K562 (cell line): ENCODE results near the gene SLC26A8. TPM values are rescaled to one million over a fixed set of nuclear protein-coding genes. Genes with fewer than 3 reads are reported as not detected.

Source experiments
- ATAC-seq: fragments of 200-7000 bp; cut with Tn5 transposase; 3 replicates; pipeline ENCODE4 v1.9.1; 2020; ENCODE audit warnings: moderate library complexity
- BruUV-seq: library from RNA; stranded (reverse); fragments of 400-500 nt; replicated peaks from 2 replicates; lab custom pipeline; 2021; lab: Mats Ljungman, UMichigan
- CTCF ChIA-PET: fragments of 300-600 bp; formaldehyde crosslinking; extraction: SDS; loops from one replicate; lab custom pipeline; 2021; ENCODE audit warnings: low intra/inter-chr PET ratio; lab: Yijun Ruan, JAX
- POLR2A ChIA-PET: fragments of 300-600, 350-650 bp; sonication (Branson Sonifier 250); formaldehyde crosslinking; extraction: SDS; loops from one replicate; lab custom pipeline; 2021; ENCODE audit warnings: antibody characterized with exemption, inconsistent platforms; lab: Yijun Ruan, JAX
- DNase-seq, 4 experiments: peaks; one replicate each; pipeline versions ENCODE4 v3.0.0 to v3.0.0-alpha.2; 2011 to 2018; ENCODE audit warnings: low spot score in 3 of 4, mixed read lengths in 3 of 4; ENCODE audit errors: extremely low read depth in 1 of 4
- FAIRE-seq: peaks from 2 replicates; lab custom pipeline; 2011; peaks lifted over from hg19 to GRCh38; lab: Jason Lieb, UNC
- H2AFZ ChIP-seq: 2 replicates; pipeline ENCODE4 v1.6.0; 2011; ENCODE audit warnings: low read depth, low read length, control low read depth, inconsistent platforms
- H3K27ac ChIP-seq: fragments of 200-600 bp; 3 replicates; pipeline ENCODE4 v1.8.0; 2011; ENCODE audit warnings: low read depth, mild to moderate bottlenecking, control low read depth, inconsistent platforms, low read length, moderate library complexity, mixed read lengths; ENCODE audit errors: extremely low read depth
- H3K27me3 ChIP-seq, 2 experiments: fragments of 300-600 bp in 1 of 2; 2 replicates in 1 of 2; 3 replicates in 1 of 2; pipeline versions ENCODE4 v1.6.0 to v1.8.0; 2011; ENCODE audit warnings: inconsistent platforms in 2 of 2, low read length in 2 of 2, mild to moderate bottlenecking in 1 of 2, mixed read lengths in 1 of 2, moderate library complexity in 1 of 2; ENCODE audit not compliant: control insufficient read depth in 2 of 2, insufficient read depth in 2 of 2
- H3K36me3 ChIP-seq: fragments of 300-600 bp; 3 replicates; pipeline ENCODE4 v1.8.0; 2011; ENCODE audit warnings: mild to moderate bottlenecking, low read length, inconsistent platforms; ENCODE audit not compliant: control insufficient read depth, insufficient read depth
- H3K4me1 ChIP-seq, 2 experiments: fragments of 200-600 bp in 1 of 2; replicated peaks in 1 of 2; 2 replicates in 1 of 2; 3 replicates in 1 of 2; pipeline versions ENCODE4 v1.5.1 to v1.8.0; 2011; ENCODE audit warnings: inconsistent platforms in 2 of 2, low read length in 2 of 2, mild to moderate bottlenecking in 1 of 2, mixed read lengths in 1 of 2, moderate library complexity in 1 of 2; ENCODE audit not compliant: control insufficient read depth in 2 of 2, insufficient read depth in 2 of 2
- H3K4me2 ChIP-seq: 2 replicates; pipeline ENCODE4 v1.6.1; 2011; ENCODE audit warnings: low read length, control low read depth, inconsistent platforms, mixed read lengths; ENCODE audit not compliant: insufficient read depth
- H3K4me3 ChIP-seq: fragments of 200-600 bp; sonication (generic), shearing (Covaris generic); 2 replicates; pipeline ENCODE4 v1.5.1; 2016; ENCODE audit warnings: control low read depth, inconsistent platforms
- H3K79me2 ChIP-seq: fragments of 200-600 bp; 3 replicates; pipeline ENCODE4 v1.8.0; 2011; ENCODE audit warnings: low read length, inconsistent platforms; ENCODE audit not compliant: control insufficient read depth, insufficient read depth
- H3K9ac ChIP-seq, 2 experiments: 2 replicates each; pipeline versions ENCODE4 v1.6.0 to v1.6.1; 2011; ENCODE audit warnings: low read depth in 2 of 2, low read length in 2 of 2, control low read depth in 1 of 2, inconsistent platforms in 1 of 2, mild to moderate bottlenecking in 1 of 2, mixed read lengths in 1 of 2; ENCODE audit not compliant: insufficient read depth in 1 of 2
- H3K9me1 ChIP-seq: one replicate; pipeline ENCODE4 v1.6.0; 2011; ENCODE audit warnings: inconsistent platforms, mild to moderate bottlenecking, low read length, moderate library complexity; ENCODE audit not compliant: control insufficient read depth, insufficient read depth
- H3K9me3 ChIP-seq: replicated peaks from 2 replicates; pipeline ENCODE4 v1.5.1; 2011; ENCODE audit warnings: low read depth, low read length, inconsistent platforms; ENCODE audit not compliant: control insufficient read depth, insufficient read depth
- H4K20me1 ChIP-seq: replicated peaks from 2 replicates; pipeline ENCODE4 v1.6.1; 2011; ENCODE audit warnings: low read length, inconsistent platforms, mixed read lengths; ENCODE audit not compliant: control insufficient read depth, insufficient read depth
- ATF7 ChIP-seq: fragments of 450-650 bp; IDR thresholded peaks from 2 replicates; pipeline ENCODE4 v1.7.1; 2014; ENCODE audit warnings: mild to moderate bottlenecking, moderate library complexity
- CBX8 ChIP-seq: fragments of 200-600 bp; sonication (generic); IDR thresholded peaks from 2 replicates; pipeline ENCODE4 v1.6.1; 2012; ENCODE audit warnings: borderline replicate concordance, mixed run types, low read depth, mild to moderate bottlenecking, moderate library complexity, mixed read lengths, low read length, control low read depth, inconsistent platforms; ENCODE audit not compliant: poor library complexity, severe bottlenecking; ENCODE audit errors: extremely low read depth
- CHD2 ChIP-seq: IDR thresholded peaks from 2 replicates; pipeline ENCODE4 v1.6.1; 2011; ENCODE audit warnings: low read depth, low read length
- DNMT1 ChIP-seq: fragments of 450-650 bp; IDR thresholded peaks from 2 replicates; pipeline ENCODE4 v1.6.1; 2016; ENCODE audit warnings: antibody characterized with exemption, mild to moderate bottlenecking
- FOS ChIP-seq: IDR thresholded peaks from 3 replicates; pipeline ENCODE4 v1.6.1; 2011; ENCODE audit not compliant: insufficient read length; ENCODE audit errors: extremely low read depth
- GATAD2B ChIP-seq: fragments of 450-650 bp; IDR thresholded peaks from 2 replicates; pipeline ENCODE4 v1.6.1; 2017; ENCODE audit warnings: mild to moderate bottlenecking, borderline replicate concordance
- NR3C1 ChIP-seq: sonication (generic); formaldehyde crosslinking; IDR thresholded peaks from 2 replicates; pipeline ENCODE4 v1.8.1; 2022; ENCODE audit warnings: missing genetic modification reagents
- SAFB ChIP-seq: fragments of 200-400 bp; formaldehyde crosslinking; IDR thresholded peaks from 2 replicates; pipeline ENCODE4 v1.6.1; 2017; ENCODE audit warnings: low read depth, low read length, borderline replicate concordance
- TAF1 ChIP-seq: IDR thresholded peaks from 2 replicates; pipeline ENCODE4 v1.6.1; 2011; ENCODE audit warnings: mild to moderate bottlenecking, low read length, moderate library complexity; ENCODE audit not compliant: insufficient read depth, control insufficient read depth, severe bottlenecking; ENCODE audit errors: extremely low read depth
- ZNF134 ChIP-seq: fragments of 250-450 bp; sonication (Bioruptor Pico); conservative IDR thresholded peaks from 2 replicates; pipeline ENCODE4 v1.4.0; 2020
- ZNF280A ChIP-seq: fragments of 450-650 bp; IDR thresholded peaks from 2 replicates; pipeline ENCODE4 v1.6.1; 2018; ENCODE audit warnings: mild to moderate bottlenecking, low read depth; ENCODE audit not compliant: partially characterized antibody
- ZNF384 ChIP-seq: IDR thresholded peaks from 2 replicates; pipeline ENCODE4 v1.6.1; 2012; ENCODE audit warnings: low read depth, low read length, improper control_type of control experiment
- ZNF436 ChIP-seq: fragments of 250-450, 450-650 bp; sonication (Bioruptor Pico); formaldehyde crosslinking; IDR thresholded peaks from 2 replicates; pipeline ENCODE4 v1.7.0; 2020; ENCODE audit warnings: mild to moderate bottlenecking
- ZNF778 ChIP-seq: fragments of 450-650 bp; formaldehyde crosslinking; IDR thresholded peaks from 2 replicates; pipeline ENCODE4 v1.4.0; 2020; ENCODE audit warnings: mild to moderate bottlenecking, moderate library complexity
- WGBS: fragments of 100-300 bp; shearing (Covaris generic); methylation state at CpG from one replicate; pipeline ENCODE4 v1.1.6; 2016; ENCODE audit warnings: low coverage, mixed read lengths; ENCODE audit not compliant: insufficient coverage; ENCODE audit errors: missing lambda C conversion rate; 5-methylcytosine and 5-hydroxymethylcytosine counted together
- in situ Hi-C: fragments of 300-500 bp; cut with MboI; formaldehyde crosslinking; loops from 4 replicates; pipeline ENCODE4 v1.15.0; 2018; ENCODE audit warnings: inconsistent platforms, mixed read lengths
- intact Hi-C: fragments of 100-400 bp; cut with micrococcal nuclease; formaldehyde crosslinking; loops from 2 replicates; pipeline ENCODE4 v1.14.2; 2022
- polyA plus RNA-seq, 8 experiments: library from polyadenylated mRNA; depleted of rRNA in 4 of 8; stranded (reverse) in 5 of 8; unstranded in 3 of 8; fragments of >200 nt; fragmentation: Nextera tagmentation in 2 of 8; fragmentation: Illumina TruSeq in 1 of 8; extraction: Ambion mirVana in 2 of 8; extraction: Trizol in 1 of 8; gene quantifications; 2 replicates each; pipeline versions ENCODE4 v1.2.1 to v1.2.3, GENCODE V29; 2011 to 2014; ENCODE audit warnings: inconsistent platforms in 1 of 8, missing spikeins in 1 of 8
- total RNA-seq, 7 experiments: library from RNA; depleted of rRNA in 6 of 7; stranded (reverse); fragments of >200 nt in 6 of 7; fragmentation: Illumina TruSeq in 2 of 7; extraction: Trizol in 2 of 7; gene quantifications; 2 replicates each; pipeline versions ENCODE4 v1.2.1 to v1.2.3, GENCODE V29; 2011 to 2021; ENCODE audit warnings: low replicate concordance in 1 of 7

Gene SLC26A8
- total and polyA plus RNA-seq, 9 of the 15 experiments (the other 6 are each of a cell fraction or from before 2014, with no cell fraction given): not detected

- no peak overlapping the region for H3K4me3 ChIP-seq
- no peaks in the 10 kb centered on the region for H3K9me3 ChIP-seq
- H3K27ac ChIP-seq: no peak overlapping the region
- H3K9ac ChIP-seq: no peak overlapping the region
- peaks cover 6% of the 10 kb centered on the region for H3K9me1 ChIP-seq
- ChIA-PET POLR2A (interaction anchor here (1.3 to 1.7 kb wide), 3 partner anchors 10 to 38 kb away, joined by 3 to 5 read pairs (median 5); partner anchors contain the start of gene MAPK14), CTCF (no interaction called here)
- intact Hi-C loops (no loop called here), in situ Hi-C loops (no loop called here)
- no peak for FAIRE-seq
- H3K4me1 ChIP-seq: peaks cover 9 to 16% of the 10 kb centered on the region in 2 experiments; a peak in 3 of 5 replicates
- no peak overlapping the region for H3K4me2 ChIP-seq
- peaks cover 22% of the 10 kb centered on the region for H4K20me1 ChIP-seq
- no peak for ATAC-seq
- no TSS peak for BruUV-seq
- H3K36me3 ChIP-seq: peaks cover 12% of the 10 kb centered on the region; the same call in 1 of the 3 replicates
- H3K27me3 ChIP-seq: no peaks in the 10 kb centered on the region
- no peak for DNase-seq
- peaks cover 49% of the 10 kb centered on the region for H3K79me2 ChIP-seq
- H2AFZ ChIP-seq: no peak overlapping the region
- TF ChIP-seq FOS (no peak), SAFB (no peak), ZNF384 (no peak)
Observed at GRCh38 chr6:36065916-36066315, 41.5 kb upstream of the SLC26A8 start.

GRCh38 chr6:36064770-36065396 is 40.4 kb upstream of the SLC26A8 start:
- H3K9ac ChIP-seq: no peak overlapping the region
- no peak overlapping the region for H3K4me3 ChIP-seq
- H3K9me3 ChIP-seq: no peaks in the 10 kb centered on the region
- no peak overlapping the region for H3K27ac ChIP-seq
- peaks cover 29% of the 10 kb centered on the region for H4K20me1 ChIP-seq
- ChIA-PET CTCF (no interaction called here), POLR2A (interaction anchor here (0.8 to 1.4 kb wide), 4 partner anchors 9 to 292 kb away, joined by 3 to 5 read pairs (median 4); partner anchors contain the start of gene MAPK14)
- 63% methylated on average over 3 of the region's 3 CpGs for WGBS
- H3K9me1 ChIP-seq: peaks cover 6% of the 10 kb centered on the region
- peaks cover 22% of the 10 kb centered on the region; the same call in 2 of the 3 replicates for H3K36me3 ChIP-seq
- H3K79me2 ChIP-seq: peaks cover 44% of the 10 kb centered on the region
- H2AFZ ChIP-seq: no peak overlapping the region
- no TSS peak for BruUV-seq
- DNase-seq: peak in 1 of 4 experiments; percentile 20
- peak; percentile 25; the same call in 1 of the 3 replicates for ATAC-seq
- peaks cover 9 to 16% of the 10 kb centered on the region in 2 experiments; a peak in 3 of 5 replicates for H3K4me1 ChIP-seq
- no peak overlapping the region for H3K4me2 ChIP-seq
- in situ Hi-C loops: no loop called here
- no peak for FAIRE-seq
- intact Hi-C loops: no loop called here
- H3K27me3 ChIP-seq: no peaks in the 10 kb centered on the region
- TF ChIP-seq CHD2 (no peak), ZNF280A (no peak), ATF7 (no peak), TAF1 (no peak), ZNF778 (CRISPR knock-in tag) (no peak), ZNF134 (CRISPR knock-in tag) (no peak), GATAD2B (no peak), NR3C1 (CRISPR knock-in tag) (no peak), CBX8 (no peak), DNMT1 (no peak), ZNF436 (no peak)
